H1 (cell line): ENCODE results near the gene SPTBN1. TPM values are rescaled to one million over a fixed set of nuclear protein-coding genes. Genes with fewer than 3 reads are reported as not detected.

Experiments used
- CTCF ChIA-PET: fragments of 300-600 bp; sonication (Branson Sonifier 250); formaldehyde crosslinking; loops from one replicate; lab custom pipeline; 2021; ENCODE audit not compliant: partially characterized antibody; lab: Charles Lee
- POLR2A ChIA-PET: fragments of 300-600 bp; sonication (Branson Sonifier 250); formaldehyde crosslinking; loops from one replicate; lab custom pipeline; 2021; ENCODE audit warnings: inconsistent platforms; ENCODE audit not compliant: partially characterized antibody; lab: Charles Lee
- DNase-seq, 2 experiments: peaks; one replicate each; pipeline versions ENCODE4 v3.0.0 to v3.0.0-alpha.2; 2010 to 2022; ENCODE audit warnings: low spot score in 2 of 2, low read depth in 1 of 2, mixed read lengths in 1 of 2
- FAIRE-seq: peaks from 2 replicates; lab custom pipeline; 2011; peaks lifted over from hg19 to GRCh38; lab: Jason Lieb, UNC
- H2AFZ ChIP-seq: 2 replicates; pipeline ENCODE4 v1.8.1; 2012; ENCODE audit warnings: low read length, inconsistent platforms
- H2AK5ac ChIP-seq: 2 replicates; pipeline ENCODE4 v1.6.1; 2013; ENCODE audit warnings: low read depth, low read length
- H2BK120ac ChIP-seq: replicated peaks from 2 replicates; pipeline ENCODE3; 2013; ENCODE audit warnings: low read depth, low read length, inconsistent platforms
- H2BK12ac ChIP-seq: 2 replicates; pipeline ENCODE4 v1.6.1; 2013; ENCODE audit warnings: low read depth, low read length
- H2BK15ac ChIP-seq: 2 replicates; pipeline ENCODE4 v1.6.1; 2013; ENCODE audit warnings: low read length
- H2BK20ac ChIP-seq: 2 replicates; pipeline ENCODE4 v1.6.1; 2013; ENCODE audit warnings: low read length
- H2BK5ac ChIP-seq: 2 replicates; pipeline ENCODE4 v1.6.1; 2013; ENCODE audit warnings: low read depth, low read length
- H3K14ac ChIP-seq: 2 replicates; pipeline ENCODE4 v1.6.1; 2013; ENCODE audit warnings: inconsistent platforms; ENCODE audit not compliant: insufficient read length
- H3K18ac ChIP-seq: 2 replicates; pipeline ENCODE4 v1.6.1; 2013; ENCODE audit warnings: low read length; ENCODE audit errors: extremely low read depth
- H3K23ac ChIP-seq: 2 replicates; pipeline ENCODE4 v1.6.1; 2013; ENCODE audit warnings: inconsistent platforms; ENCODE audit not compliant: insufficient read length
- H3K23me2 ChIP-seq: 2 replicates; pipeline ENCODE4 v1.6.1; 2013; ENCODE audit warnings: low read depth, low read length
- H3K27ac ChIP-seq: 2 replicates; pipeline ENCODE4 v1.6.1; 2011; ENCODE audit warnings: low read depth, low read length, inconsistent platforms
- H3K27me3 ChIP-seq, 4 experiments: replicated peaks in 1 of 4; 1 replicate in 1 of 4; 2 replicates in 3 of 4; pipeline versions ENCODE4 v1.6.1 to v1.8.1; 2011 to 2013; ENCODE audit warnings: low read length in 3 of 4, mild to moderate bottlenecking in 3 of 4, inconsistent platforms in 2 of 4, mixed read lengths in 2 of 4, moderate library complexity in 1 of 4; ENCODE audit not compliant: control insufficient read depth in 3 of 4, insufficient read depth in 3 of 4; ENCODE audit errors: extremely low read depth in 1 of 4
- H3K36me3 ChIP-seq, 4 experiments: 2 replicates each; pipeline versions ENCODE4 v1.6.1 to v1.8.1; 2011 to 2013; ENCODE audit warnings: mild to moderate bottlenecking in 4 of 4, low read length in 3 of 4, moderate library complexity in 2 of 4, control low read depth in 1 of 4, inconsistent platforms in 1 of 4; ENCODE audit not compliant: insufficient read depth in 4 of 4, control insufficient read depth in 2 of 4
- H3K4ac ChIP-seq: replicated peaks from 2 replicates; pipeline ENCODE3; 2013; ENCODE audit warnings: low read length, low read depth, mixed read lengths, inconsistent platforms; ENCODE audit not compliant: insufficient read length
- H3K4me1 ChIP-seq, 4 experiments: replicated peaks in 1 of 4; 1 replicate in 1 of 4; 2 replicates in 3 of 4; pipeline versions ENCODE4 v1.6.1 to v1.8.1; 2011 to 2013; ENCODE audit warnings: low read length in 3 of 4, inconsistent platforms in 2 of 4, mixed read lengths in 1 of 4; ENCODE audit not compliant: insufficient read depth in 4 of 4, control insufficient read depth in 3 of 4
- H3K4me2 ChIP-seq, 2 experiments: 2 replicates each; pipeline versions ENCODE4 v1.6.1 to v1.8.1; 2011 to 2013; ENCODE audit warnings: low read depth in 2 of 2, low read length in 2 of 2, control low read depth in 1 of 2, inconsistent platforms in 1 of 2, mild to moderate bottlenecking in 1 of 2; ENCODE audit not compliant: insufficient read depth in 1 of 2
- H3K4me3 ChIP-seq, 4 experiments: fragments of 200-600, 300-600 bp in 1 of 4; sonication (generic), shearing (Covaris generic), sonication (Bioruptor Twin) in 1 of 4; 2 replicates each; pipeline versions ENCODE4 v1.5.1 to v1.8.1; 2011 to 2016; ENCODE audit warnings: low read length in 4 of 4, low read depth in 3 of 4, control low read depth in 2 of 4, inconsistent platforms in 2 of 4, mild to moderate bottlenecking in 2 of 4, mixed read lengths in 1 of 4, moderate library complexity in 1 of 4; ENCODE audit not compliant: insufficient read depth in 2 of 4; ENCODE audit errors: extremely low read depth in 1 of 4
- H3K56ac ChIP-seq: replicated peaks from 2 replicates; pipeline ENCODE3; 2013; ENCODE audit warnings: low read depth, mild to moderate bottlenecking, mixed read lengths, low read length, inconsistent platforms; ENCODE audit not compliant: insufficient read length
- H3K79me1 ChIP-seq: 2 replicates; pipeline ENCODE4 v1.6.1; 2013; ENCODE audit warnings: low read depth, low read length, control low read depth
- H3K79me2 ChIP-seq, 2 experiments: 2 replicates each; pipeline versions ENCODE4 v1.6.1 to v1.8.1; 2012 to 2013; ENCODE audit warnings: low read length in 2 of 2, mild to moderate bottlenecking in 2 of 2, inconsistent platforms in 1 of 2; ENCODE audit not compliant: insufficient read depth in 2 of 2, control insufficient read depth in 1 of 2
- H3K9ac ChIP-seq, 4 experiments: replicated peaks in 1 of 4; 1 replicate in 1 of 4; 2 replicates in 3 of 4; pipeline versions ENCODE4 v1.6.1 to v1.8.1; 2011 to 2013; ENCODE audit warnings: low read depth in 3 of 4, low read length in 3 of 4, control low read depth in 2 of 4, mild to moderate bottlenecking in 2 of 4, moderate library complexity in 2 of 4, inconsistent platforms in 1 of 4; ENCODE audit errors: extremely low read depth in 1 of 4
- H3K9me3 ChIP-seq, 2 experiments: 2 replicates each; pipeline versions ENCODE4 v1.6.1 to v1.8.1; 2012 to 2013; ENCODE audit warnings: mild to moderate bottlenecking in 2 of 2, moderate library complexity in 2 of 2, control low read depth in 1 of 2, inconsistent platforms in 1 of 2, low read depth in 1 of 2, low read length in 1 of 2, mixed read lengths in 1 of 2; ENCODE audit not compliant: insufficient read depth in 2 of 2
- H4K20me1 ChIP-seq, 2 experiments: replicated peaks in 1 of 2; 2 replicates each; pipeline versions ENCODE3 to v1.8.1; 2011 to 2013; ENCODE audit warnings: inconsistent platforms in 2 of 2, low read length in 2 of 2, mild to moderate bottlenecking in 1 of 2; ENCODE audit not compliant: insufficient read depth in 2 of 2, control insufficient read depth in 1 of 2
- H4K5ac ChIP-seq: 2 replicates; pipeline ENCODE4 v1.6.1; 2013; ENCODE audit warnings: low read length, low read depth, mixed read lengths, inconsistent platforms; ENCODE audit not compliant: insufficient read length
- H4K8ac ChIP-seq: 2 replicates; pipeline ENCODE4 v1.8.0; 2013; ENCODE audit warnings: mild to moderate bottlenecking, moderate library complexity, low read length, inconsistent platforms; ENCODE audit not compliant: insufficient read depth; ENCODE audit errors: extremely low read depth
- H4K91ac ChIP-seq: replicated peaks from 2 replicates; pipeline ENCODE3; 2013; ENCODE audit warnings: low read length, mixed read lengths, inconsistent platforms; ENCODE audit not compliant: insufficient read length
- CEBPB ChIP-seq: IDR thresholded peaks from 2 replicates; pipeline ENCODE4 v1.6.1; 2012; ENCODE audit warnings: low read depth, low read length
- CHD2 ChIP-seq: IDR thresholded peaks from 2 replicates; pipeline ENCODE4 v1.6.1; 2012; ENCODE audit warnings: low read length, improper control_type of control experiment
- CTCF ChIP-seq, 3 experiments: IDR thresholded peaks; 1 replicate in 2 of 3; 2 replicates in 1 of 3; pipeline versions ENCODE4 v1.5.1 to v1.6.1; 2011; ENCODE audit warnings: low read length in 3 of 3, mild to moderate bottlenecking in 3 of 3, inconsistent platforms in 2 of 3, low read depth in 1 of 3, moderate library complexity in 1 of 3; ENCODE audit not compliant: insufficient read depth in 1 of 3; ENCODE audit errors: control extremely low read depth in 1 of 3
- EGR1 ChIP-seq: IDR thresholded peaks from 2 replicates; pipeline ENCODE4 v1.6.1; 2011; ENCODE audit warnings: low read depth, low read length, borderline replicate concordance
- RAD21 ChIP-seq, 2 experiments: IDR thresholded peaks in 1 of 2; conservative IDR thresholded peaks in 1 of 2; 2 replicates each; pipeline ENCODE4 v1.6.1; 2011; ENCODE audit warnings: low read depth in 2 of 2, low read length in 2 of 2, improper control_type of control experiment in 1 of 2, inconsistent platforms in 1 of 2, mild to moderate bottlenecking in 1 of 2, moderate library complexity in 1 of 2
- RFX5 ChIP-seq: IDR thresholded peaks from 2 replicates; pipeline ENCODE4 v1.6.1; 2011; ENCODE audit warnings: low read depth, low read length, improper control_type of control experiment, borderline replicate concordance
- SIN3A ChIP-seq, 2 experiments: IDR thresholded peaks in 1 of 2; conservative IDR thresholded peaks in 1 of 2; 2 replicates each; pipeline ENCODE4 v1.6.1; 2011 to 2012; ENCODE audit warnings: low read length in 2 of 2, improper control_type of control experiment in 1 of 2, low read depth in 1 of 2, mild to moderate bottlenecking in 1 of 2
- SP1 ChIP-seq: IDR thresholded peaks from 2 replicates; pipeline ENCODE4 v1.6.1; 2011; ENCODE audit warnings: low read depth, low read length
- TCF12 ChIP-seq: IDR thresholded peaks from 2 replicates; pipeline ENCODE4 v1.6.1; 2011; ENCODE audit warnings: low read depth, mild to moderate bottlenecking, low read length
- WGBS, 2 experiments: shearing (Covaris generic) in 1 of 2; methylation state at CpG; one replicate each; pipeline versions ENCODE4 v1.1.6 to v1.1.7; 2013 to 2015; ENCODE audit warnings: low lambda C conversion rate in 2 of 2, mixed read lengths in 2 of 2, inconsistent platforms in 1 of 2, low coverage in 1 of 2, missing lambda C conversion rate in 1 of 2; ENCODE audit not compliant: insufficient replicate concordance in 2 of 2, insufficient coverage in 1 of 2, insufficient read length in 1 of 2; ENCODE audit errors: extremely low coverage in 1 of 2, missing lambda C conversion rate in 1 of 2; 5-methylcytosine and 5-hydroxymethylcytosine counted together
- polyA plus RNA-seq, 7 experiments: library from polyadenylated mRNA; depleted of rRNA in 3 of 7; stranded (reverse) in 5 of 7; unstranded in 2 of 7; fragments of >200 nt in 5 of 7; fragments of 200-250 nt in 2 of 7; gene quantifications; 1 replicate in 5 of 7; 2 replicates in 1 of 7; 4 replicates in 1 of 7; pipeline versions ENCODE4 v1.2.1 to v1.2.3, GENCODE V29; 2011 to 2013; ENCODE audit warnings: missing spikeins in 2 of 7, mixed read lengths in 2 of 7
- total RNA-seq: library from RNA; stranded (reverse); fragmentation: NEBNext Ultra II Directional; extraction: Animal tissue kit (Norgen Biotek cat#: 25700); gene quantifications from 2 replicates; pipeline ENCODE4 v1.2.1, GENCODE V29; 2021

SPTBN1 gene
- total and polyA plus RNA-seq, 2 of the 8 experiments (the other 6 are each of a cell fraction or from before 2014, with no cell fraction given) = 31.8 to 180 TPM

GRCh38 chr2:54522624-54523281 is 66.6 kb downstream of the SPTBN1 start:
- Histone ChIP-seq H2BK5ac (no peak overlapping the region), H2BK20ac (no peak overlapping the region), H3K4me1 (peaks cover 0 to 3% (median under 1%) of the 10 kb centered on the region in 4 experiments; a peak in 3 of 7 replicates), H2BK12ac (no peak overlapping the region), H3K14ac (no peak overlapping the region), H3K79me2 (no peaks in the 10 kb centered on the region; a peak in 2 of 4 replicates), H4K20me1 (peaks cover 0 to 3% of the 10 kb centered on the region in 2 experiments), H3K4me2 (no peak overlapping the region), H2AK5ac (no peak overlapping the region), H3K79me1 (no peaks in the 10 kb centered on the region; the same call in 1 of the 2 replicates), H3K23ac (no peak overlapping the region), H3K4me3 (no peak overlapping the region), H3K23me2 (no peaks in the 10 kb centered on the region; the same call in 1 of the 2 replicates), H3K27me3 (no peaks in the 10 kb centered on the region), H4K8ac (no peak overlapping the region), H2BK15ac (no peak overlapping the region), H2BK120ac (no peak overlapping the region), H3K18ac (no peak overlapping the region), H3K36me3 (peaks cover 0 to 7% (median 2%) of the 10 kb centered on the region in 4 experiments; a peak in 3 of 8 replicates), H3K9me3 (no peaks in the 10 kb centered on the region), H2AFZ (no peak overlapping the region), H3K27ac (no peak overlapping the region), H3K56ac (no peak overlapping the region), H4K5ac (no peak overlapping the region), H3K4ac (no peak overlapping the region), H3K9ac (no peak overlapping the region), H4K91ac (no peak overlapping the region)
- ChIA-PET CTCF (interaction anchor here (0.5 to 4.1 kb wide), 24 partner anchors 14 to 415 kb away, joined by 3 to 39 read pairs (median 6); no protein-coding TSS in a partner anchor), POLR2A (interaction anchor here (0.6 to 1.2 kb wide), 3 partner anchors 35 to 665 kb away, joined by 3 to 5 read pairs (median 3); no protein-coding TSS in a partner anchor)
- DNase-seq (peak; percentile 50 to 68), FAIRE-seq (peak; percentile 77)
- 26% methylated on average over 5 of the region's 5 CpGs; no CpG with 5 or more reads in 1 of the 2 experiments for WGBS, 2 experiments
- TF ChIP-seq TCF12 = 0 out of 2 replicates have a peak, but pooled peaks have one; percentile 50
- TF ChIP-seq SIN3A (conservative IDR thresholded peaks at IDR 0.05 in 1 of 2, IDR thresholded peaks at IDR 0.05 in 1 of 2; ENCODE audit: low read depth in 1 of 2, low read length in 2 of 2) = no peak
- TF ChIP-seq EGR1 = no peak
- TF ChIP-seq RFX5 = no peak
- 0 out of 2 replicates have a peak, but pooled peaks have one; percentile 35 for TF ChIP-seq CHD2
- 0 out of 2 replicates have a peak, but pooled peaks have one; percentile 14 for TF ChIP-seq CEBPB
- TF ChIP-seq CTCF (IDR thresholded peaks at IDR 0.05; ENCODE audit: control extremely low read depth in 1 of 3, insufficient read depth in 1 of 3, low read depth in 1 of 3, low read length in 3 of 3) = peak; percentile 62 to 77 (median 76)
- peak; percentile 87 to 90 for TF ChIP-seq RAD21 (IDR thresholded peaks at IDR 0.05 in 1 of 2, conservative IDR thresholded peaks at IDR 0.05 in 1 of 2; ENCODE audit: low read depth in 2 of 2, low read length in 2 of 2)
- TF ChIP-seq SP1 = 0 out of 2 replicates have a peak, but pooled peaks have one; percentile 15
